Stimulated activated CD8-positive, alpha-beta memory T cell treated with anti-CD3 and anti-CD28 coated beads, Interleukin-15, amount 100 ng/mL, for 24 hours (primary cell): Measurements from ENCODE around the gene NEK6.

Source experiments
- DNase-seq: peaks from one replicate; pipeline ENCODE4 v3.0.0-alpha.2; 2020; ENCODE audit warnings: low read depth

Gene NEK6

DNA sequence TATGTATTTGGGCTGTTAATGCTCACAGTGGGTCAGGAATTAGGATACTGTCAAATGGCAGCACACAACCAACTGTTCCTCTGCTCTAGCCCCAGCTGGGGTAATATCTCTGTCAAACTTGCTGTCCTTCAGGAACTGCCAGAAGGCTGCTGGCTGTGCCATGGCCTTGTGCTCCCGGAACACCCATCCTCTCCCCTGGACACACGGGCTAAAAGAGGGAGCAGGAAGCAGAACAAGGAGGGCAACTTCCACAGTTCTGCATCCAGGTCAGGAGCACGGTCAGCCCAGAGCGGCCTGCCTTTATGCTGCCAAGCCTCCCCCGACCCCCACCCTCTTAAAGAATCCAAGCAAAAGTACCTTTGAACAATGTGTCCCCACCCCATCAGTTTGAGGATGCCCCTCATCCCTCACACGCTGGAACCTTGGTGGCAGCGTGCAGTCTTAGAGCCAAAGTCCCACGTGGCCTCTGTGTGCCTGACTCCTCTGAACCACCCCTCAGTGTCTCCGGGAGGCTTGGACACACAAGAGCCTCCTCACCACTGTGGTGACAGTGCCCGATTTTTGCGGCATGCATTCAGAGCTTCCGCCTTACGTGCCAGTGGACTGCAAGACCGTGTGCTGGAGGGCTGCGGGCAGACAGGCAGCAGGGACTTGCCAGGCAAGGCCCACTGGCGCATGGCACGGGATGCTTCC, 96.7 kb downstream of the NEK6 start:
- no peak for DNase-seq

- DNase-seq, result no peak
Measured at GRCh38 chr9:124355039-124355940, 97.5 kb downstream of the NEK6 start.

DNA sequence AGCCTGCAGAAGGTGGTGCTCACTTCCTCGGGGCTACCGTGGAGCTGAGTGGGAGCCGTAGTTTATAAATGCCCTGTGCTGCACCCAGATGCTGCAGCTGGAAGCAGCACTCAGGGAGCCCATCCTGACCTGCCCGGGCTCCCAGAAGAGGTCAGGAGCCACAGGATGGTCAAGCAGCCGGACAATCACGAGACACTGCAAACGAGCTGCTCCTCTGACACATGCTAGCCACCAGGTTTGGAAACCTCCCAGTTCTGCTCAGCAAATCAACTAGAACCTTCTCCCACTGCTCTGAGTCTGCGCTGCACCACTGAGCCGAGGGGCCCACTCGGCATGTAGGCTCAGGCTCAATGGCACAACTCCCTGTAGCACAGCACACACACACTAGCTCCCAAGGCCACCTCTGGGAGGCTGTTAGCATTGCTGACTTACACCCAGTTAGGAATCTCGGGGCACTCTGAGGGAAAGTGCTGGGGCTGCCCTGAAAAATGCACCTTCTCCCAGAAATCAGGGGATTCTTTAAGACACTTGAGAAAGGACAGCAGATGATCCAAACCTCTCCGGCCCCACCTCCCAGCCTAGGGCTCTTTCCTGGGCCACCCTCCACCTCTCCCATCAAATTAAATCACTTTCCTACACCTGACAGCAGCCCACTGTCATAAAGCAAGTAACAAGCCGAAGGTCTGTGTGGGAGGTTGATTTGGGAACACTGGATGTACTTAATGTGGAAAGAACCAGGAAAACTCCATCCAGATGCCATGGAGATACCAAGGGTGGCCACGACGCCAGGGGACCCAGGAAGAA, 98.4 kb downstream of the NEK6 start:
- no peak for DNase-seq

- DNase-seq, result no peak
Measured at GRCh38 chr9:124356745-124357390, 99.1 kb downstream of the NEK6 start.

GRCh38 chr9:124357721-124358361, 100.1 kb downstream of the NEK6 start:
- DNase-seq, result no peak

GRCh38 chr9:124358631-124359030, 100.9 kb downstream of the NEK6 start:
- no peak for DNase-seq

DNA sequence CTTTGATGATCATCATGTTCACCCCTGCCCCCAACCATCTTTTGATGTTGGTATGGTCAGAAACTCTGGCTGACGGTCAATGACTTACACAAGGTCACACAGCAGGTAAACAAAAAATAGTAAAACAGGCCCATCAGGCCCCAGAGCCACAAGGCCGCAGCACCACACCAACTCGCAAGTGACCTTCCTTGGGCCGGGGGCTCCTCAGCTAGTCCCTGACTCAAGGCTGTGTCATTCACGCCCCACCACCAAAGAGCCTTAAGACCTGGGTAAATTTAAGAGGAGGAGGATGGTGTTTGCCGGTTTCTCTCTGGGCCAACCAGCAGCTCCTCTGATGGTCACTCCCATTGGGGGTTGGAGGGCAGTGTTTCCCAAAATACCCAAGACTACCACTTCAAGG, 101.7 kb downstream of the NEK6 start:
- no peak for DNase-seq

- no peak for DNase-seq
Measured at GRCh38 chr9:124359855-124360678, 102.3 kb downstream of the NEK6 start.

DNA sequence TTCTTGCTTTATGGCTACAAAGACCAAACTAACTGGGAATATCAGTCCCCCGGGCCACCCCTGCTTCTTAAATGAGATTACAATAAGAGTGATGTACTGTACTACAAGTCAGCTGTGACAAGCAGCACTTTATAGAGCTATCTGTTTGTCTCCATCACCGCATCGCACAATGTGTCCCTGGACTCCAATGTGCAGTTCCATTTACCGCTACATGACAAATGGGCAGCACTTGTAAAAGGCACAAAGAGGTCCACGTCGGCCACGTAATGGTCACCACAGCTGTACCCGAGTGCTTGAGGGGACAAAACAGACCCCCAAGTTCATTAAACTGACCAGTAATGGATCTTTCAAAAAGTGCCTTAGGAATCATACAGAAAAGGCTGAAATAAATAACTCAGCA, 103.4 kb downstream of the NEK6 start:
- no peak for DNase-seq

- no peak for DNase-seq
Measured at GRCh38 chr9:124363326-124364096, 105.8 kb downstream of the NEK6 start.

- DNase-seq, result no peak
Measured at GRCh38 chr9:124364141-124364540, 106.4 kb downstream of the NEK6 start.

DNA sequence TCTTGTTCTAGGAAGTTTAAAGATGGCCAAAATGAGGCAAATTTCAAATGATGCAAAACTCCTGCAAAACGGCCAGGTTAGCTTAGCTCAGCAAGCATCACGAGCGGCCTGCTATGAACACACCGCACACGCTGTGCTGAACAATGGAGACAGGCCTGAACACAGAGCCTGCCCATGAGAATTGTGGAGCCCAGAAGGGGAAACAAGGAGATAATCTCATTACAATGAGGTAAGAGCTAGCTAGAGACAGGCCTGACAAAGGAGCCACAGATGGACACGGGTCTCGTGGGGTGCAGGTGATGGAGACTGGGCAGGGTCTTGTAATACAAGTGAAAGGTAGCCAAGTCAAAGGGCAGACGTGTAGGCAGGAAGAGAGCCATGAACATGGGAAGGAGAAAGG, 107.3 kb downstream of the NEK6 start:
- no peak for DNase-seq

DNA sequence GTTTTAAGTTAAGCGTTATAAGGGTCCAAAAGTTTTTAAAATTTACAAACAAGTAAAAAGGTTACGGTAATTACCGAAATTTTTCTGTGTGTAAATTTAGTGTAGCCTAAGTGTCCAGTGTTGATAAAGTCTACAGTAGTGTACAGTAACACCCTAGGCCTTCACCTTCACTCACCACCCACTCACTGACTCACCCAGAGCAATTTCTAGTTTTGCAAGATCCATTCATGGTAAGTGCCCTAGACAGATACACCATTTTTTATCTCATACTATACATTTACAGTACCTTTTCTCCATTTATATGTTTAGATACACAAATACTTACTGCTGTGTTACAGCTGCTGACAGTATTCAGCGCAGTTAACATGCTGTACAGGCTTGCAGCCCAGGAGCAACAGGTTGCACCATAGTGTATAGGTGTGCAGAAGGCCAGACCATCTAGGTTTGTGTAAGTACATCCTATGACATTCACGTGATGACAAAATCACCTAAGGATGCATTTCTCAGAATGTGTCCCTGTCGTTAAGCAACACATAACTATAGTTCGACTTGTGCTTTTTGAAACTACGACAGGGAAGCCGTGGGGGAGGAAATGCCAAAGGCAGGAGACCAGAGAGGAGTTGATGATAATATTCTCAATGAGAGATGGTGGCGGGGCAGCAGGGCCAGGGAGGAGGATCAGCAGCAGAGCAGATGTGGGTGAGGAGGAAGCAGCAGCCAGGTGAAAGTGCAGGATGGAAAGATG, 108.9 kb downstream of the NEK6 start:
- no peak for DNase-seq

DNA sequence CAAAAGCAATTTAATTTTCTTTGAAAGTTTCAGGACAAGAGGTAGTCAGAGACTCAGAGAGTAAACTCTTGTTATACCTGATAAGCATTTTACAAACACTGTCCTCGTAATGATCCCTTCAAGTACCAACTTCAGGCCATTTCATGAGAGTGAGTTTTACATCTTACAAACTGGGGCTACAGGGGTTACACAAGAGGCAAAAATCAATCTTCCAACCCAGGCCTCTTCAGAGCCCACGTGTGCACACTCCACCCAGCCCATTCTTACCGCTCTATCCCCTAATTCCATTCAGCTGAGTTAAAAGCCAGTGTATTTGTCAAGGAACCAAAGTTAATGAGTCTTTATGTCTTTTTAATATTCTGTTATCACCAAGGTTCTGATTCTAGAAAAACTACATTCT, 110.9 kb downstream of the NEK6 start:
- DNase-seq, result no peak

DNA sequence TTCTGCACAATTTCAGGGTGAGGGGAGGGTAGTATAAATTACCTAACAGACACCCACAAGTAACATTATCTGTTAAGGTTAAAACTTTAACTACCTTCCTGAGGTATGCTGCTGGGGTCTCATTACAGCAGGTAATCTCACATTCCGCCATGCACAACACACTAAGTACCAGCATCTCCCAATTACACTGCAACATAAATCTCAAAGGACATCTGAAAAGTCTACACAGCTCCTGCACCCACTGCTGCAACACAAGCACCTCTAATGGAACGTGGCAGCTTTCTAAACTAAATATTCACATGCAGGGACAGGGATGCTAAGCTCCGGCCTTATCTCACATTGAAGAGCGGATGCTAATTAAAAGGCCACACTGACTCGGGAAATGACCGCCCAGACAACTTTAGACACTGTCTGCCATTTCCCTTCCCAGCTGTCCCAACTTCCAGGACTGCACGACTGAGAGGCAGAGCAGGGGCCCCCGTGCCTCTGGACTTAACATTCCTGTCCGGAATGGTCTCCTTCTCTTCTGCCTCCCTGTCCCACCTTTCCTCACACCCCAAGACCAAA, 111.6 kb downstream of the NEK6 start:
- no peak for DNase-seq

DNA sequence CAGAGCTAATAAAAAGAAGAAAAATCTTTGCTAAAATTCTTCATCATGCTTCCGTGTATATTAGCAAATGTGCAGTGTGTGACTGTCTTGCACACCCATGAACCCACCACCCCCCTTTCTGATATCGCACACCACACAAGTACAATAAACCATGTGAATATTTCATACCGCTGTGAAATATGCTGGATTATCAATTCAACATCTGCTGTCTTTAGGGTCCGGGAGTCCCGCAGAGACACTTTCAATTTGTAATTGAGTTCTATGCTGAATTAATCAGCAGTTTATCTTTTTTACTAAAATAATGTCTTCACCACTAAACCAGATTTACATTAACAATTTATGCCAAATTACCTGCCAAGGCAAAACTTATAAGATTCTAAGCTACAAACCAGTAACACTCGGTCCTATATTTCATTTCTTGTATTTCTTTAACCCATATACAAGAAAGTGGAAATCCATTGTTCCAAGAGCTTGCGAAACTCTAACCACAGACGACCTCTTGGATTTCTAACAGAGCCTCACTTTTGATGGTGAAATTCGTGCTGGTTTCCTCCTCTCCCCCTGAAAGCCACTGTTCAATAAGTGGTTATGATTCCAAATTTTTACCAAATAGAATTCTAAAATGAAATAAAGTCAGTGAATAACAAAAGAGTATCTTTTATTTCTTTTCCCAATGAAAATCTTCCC, 113.3 kb downstream of the NEK6 start:
- no peak for DNase-seq

- DNase-seq, result no peak
Measured at GRCh38 chr9:124372038-124372437, 114.3 kb downstream of the NEK6 start.

DNA sequence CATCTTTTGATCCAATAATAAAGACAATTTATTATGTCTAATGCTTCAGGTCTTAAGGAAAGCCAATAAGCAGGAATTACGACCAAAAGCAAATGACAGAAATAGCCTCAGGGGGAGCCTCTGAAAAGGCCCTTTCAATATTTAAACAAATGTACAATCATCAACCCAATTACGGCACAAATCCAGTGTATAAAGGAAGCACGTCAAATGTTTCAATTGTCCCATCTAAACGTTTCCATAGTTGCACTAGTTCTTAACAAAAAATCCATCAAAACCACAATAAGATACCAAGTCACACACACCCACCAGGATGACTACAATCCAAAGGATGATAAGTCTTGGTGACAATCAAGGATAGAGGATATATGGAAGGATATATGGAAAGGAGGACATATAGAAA, 115.6 kb downstream of the NEK6 start:
- DNase-seq, result no peak
